CD1c-positive myeloid dendritic cell (primary cell): ENCODE data around the gene UNKL.

Experiments used
- DNase-seq: peaks from one replicate; pipeline ENCODE4 v3.0.0-alpha.2; 2016; ENCODE audit errors: extremely low spot score

Gene UNKL

GRCh38 chr16:1401758-1402154 lies 12.7 kb downstream of the UNKL start:
- DNase-seq: no peak

- DNase-seq: no peak
Observed at GRCh38 chr16:1401061-1401757, 13.3 kb downstream of the UNKL start.

GRCh38 chr16:1398826-1399581 lies 15.5 kb downstream of the UNKL start:
- no peak for DNase-seq

GRCh38 chr16:1398351-1398750 lies 16.2 kb downstream of the UNKL start:
- DNase-seq: no peak

- DNase-seq: no peak
Observed at GRCh38 chr16:1397779-1398178, 16.7 kb downstream of the UNKL start.

- no peak for DNase-seq
Observed at GRCh38 chr16:1395444-1396031, 19.0 kb downstream of the UNKL start.

- DNase-seq: no peak
Observed at GRCh38 chr16:1394367-1394951, 20.0 kb downstream of the UNKL start.

GRCh38 chr16:1393613-1394176 lies 20.8 kb downstream of the UNKL start:
- DNase-seq: no peak

- no peak for DNase-seq
Observed at GRCh38 chr16:1392826-1393225, 21.7 kb downstream of the UNKL start.

GRCh38 chr16:1390239-1390779 lies 24.2 kb downstream of the UNKL start:
- no peak for DNase-seq

- DNase-seq: no peak
Observed at GRCh38 chr16:1389762-1390161, 24.7 kb downstream of the UNKL start.

- DNase-seq: no peak
Observed at GRCh38 chr16:1387331-1387730, 27.2 kb downstream of the UNKL start.

- no peak for DNase-seq
Observed at GRCh38 chr16:1385232-1385631, 29.3 kb downstream of the UNKL start.

GRCh38 chr16:1383556-1383955 lies 30.9 kb downstream of the UNKL start:
- no peak for DNase-seq

- no peak for DNase-seq
Observed at GRCh38 chr16:1381612-1382406, 32.7 kb downstream of the UNKL start.

- no peak for DNase-seq
Observed at GRCh38 chr16:1380195-1380594, 34.3 kb downstream of the UNKL start.

GRCh38 chr16:1379304-1380076 lies 35.0 kb downstream of the UNKL start:
- peak; percentile 66 for DNase-seq

- DNase-seq: peak; percentile 88
Observed at GRCh38 chr16:1378804-1379303, 35.6 kb downstream of the UNKL start.

- DNase-seq: no peak
Observed at GRCh38 chr16:1378087-1378803, 36.3 kb downstream of the UNKL start.
